Neuronal stem cell (in vitro differentiated cells): Measurements from ENCODE around the gene OR4X1.

Experiments used
- DNase-seq: peaks from one replicate; pipeline ENCODE4 v3.0.0-alpha.2; 2013; ENCODE audit warnings: low spot score
- H2AFZ ChIP-seq: one replicate; pipeline ENCODE4 v1.6.1; 2013; ENCODE audit warnings: mild to moderate bottlenecking, low read length, inconsistent platforms
- H2AK5ac ChIP-seq: 2 replicates; pipeline ENCODE4 v1.6.1; 2013; ENCODE audit warnings: low read depth, mild to moderate bottlenecking, inconsistent platforms, low read length, moderate library complexity, mixed read lengths
- H2BK120ac ChIP-seq: 2 replicates; pipeline ENCODE4 v1.6.1; 2013; ENCODE audit warnings: low read depth, mild to moderate bottlenecking, inconsistent platforms, low read length, moderate library complexity, mixed read lengths
- H2BK12ac ChIP-seq: one replicate; pipeline ENCODE4 v1.6.1; 2013; ENCODE audit warnings: low read length, inconsistent platforms
- H2BK15ac ChIP-seq: 2 replicates; pipeline ENCODE4 v1.6.1; 2013; ENCODE audit warnings: mild to moderate bottlenecking, low read length, inconsistent platforms, mixed read lengths
- H2BK5ac ChIP-seq: one replicate; pipeline ENCODE4 v1.6.1; 2013; ENCODE audit warnings: inconsistent platforms, mild to moderate bottlenecking, low read length, moderate library complexity
- H3K14ac ChIP-seq: one replicate; pipeline ENCODE4 v1.6.1; 2013; ENCODE audit warnings: low read length, inconsistent platforms
- H3K18ac ChIP-seq: 2 replicates; pipeline ENCODE4 v1.6.1; 2013; ENCODE audit warnings: low read length, inconsistent platforms
- H3K23ac ChIP-seq: 2 replicates; pipeline ENCODE4 v1.6.1; 2013; ENCODE audit warnings: low read depth, mild to moderate bottlenecking, mixed read lengths, low read length, inconsistent platforms; ENCODE audit not compliant: poor library complexity
- H3K27ac ChIP-seq: replicated peaks from 3 replicates; pipeline ENCODE4 v1.5.1; 2013; ENCODE audit warnings: low read length, inconsistent platforms
- H3K27me3 ChIP-seq, 3 experiments: 2 replicates each; pipeline ENCODE4 v1.6.1; 2013; ENCODE audit warnings: low read length in 3 of 3, mild to moderate bottlenecking in 2 of 3, inconsistent platforms in 1 of 3, low read depth in 1 of 3, mixed read lengths in 1 of 3, moderate library complexity in 1 of 3; ENCODE audit not compliant: control insufficient read depth in 3 of 3, insufficient read depth in 3 of 3
- H3K36me3 ChIP-seq, 2 donors: replicated peaks in 1 of 2; 2 replicates each; pipeline ENCODE4 v1.6.1; 2013; ENCODE audit warnings: low read length in 2 of 2; ENCODE audit not compliant: control insufficient read depth in 2 of 2, insufficient read depth in 2 of 2
- H3K4ac ChIP-seq: 2 replicates; pipeline ENCODE4 v1.6.1; 2013; ENCODE audit warnings: inconsistent platforms, mild to moderate bottlenecking, low read length, moderate library complexity
- H3K4me1 ChIP-seq, 2 donors: 1 replicate in 1 of 2; 2 replicates in 1 of 2; pipeline ENCODE4 v1.6.1; 2013; ENCODE audit warnings: low read length in 2 of 2, low read depth in 1 of 2; ENCODE audit not compliant: control insufficient read depth in 2 of 2, insufficient read depth in 1 of 2
- H3K4me2 ChIP-seq: one replicate; pipeline ENCODE4 v1.6.1; 2013; ENCODE audit warnings: mild to moderate bottlenecking, low read length, inconsistent platforms; ENCODE audit not compliant: insufficient read depth, poor library complexity, severe bottlenecking
- H3K4me3 ChIP-seq, 2 donors: 2 replicates each; pipeline ENCODE4 v1.5.1; 2013; ENCODE audit warnings: low read length in 2 of 2, mild to moderate bottlenecking in 2 of 2, inconsistent platforms in 1 of 2, moderate library complexity in 1 of 2
- H3K79me1 ChIP-seq: one replicate; pipeline ENCODE4 v1.6.1; 2013; ENCODE audit warnings: low read depth, mild to moderate bottlenecking, inconsistent platforms, low read length, moderate library complexity
- H3K9ac ChIP-seq: one replicate; pipeline ENCODE4 v1.6.1; 2013; ENCODE audit warnings: mild to moderate bottlenecking, low read depth, low read length, inconsistent platforms; ENCODE audit not compliant: poor library complexity
- H3K9me3 ChIP-seq, 2 donors: replicated peaks in 1 of 2; 2 replicates each; pipeline versions ENCODE3 to v1.6.1; 2013; ENCODE audit warnings: low read length in 2 of 2, mild to moderate bottlenecking in 2 of 2, inconsistent platforms in 1 of 2, low read depth in 1 of 2, mixed read lengths in 1 of 2, moderate library complexity in 1 of 2; ENCODE audit not compliant: control insufficient read depth in 2 of 2, insufficient read depth in 1 of 2
- H4K8ac ChIP-seq: one replicate; pipeline ENCODE4 v1.6.1; 2013; ENCODE audit warnings: low read depth, mild to moderate bottlenecking, inconsistent platforms, low read length, moderate library complexity
- H4K91ac ChIP-seq: one replicate; pipeline ENCODE4 v1.6.1; 2013; ENCODE audit warnings: low read length, low read depth, mild to moderate bottlenecking, inconsistent platforms; ENCODE audit not compliant: poor library complexity
- WGBS, 2 donors: extraction: QIAGEN DNeasy Blood & Tissue Kit; methylation state at CpG; one replicate each; pipeline ENCODE4 v1.1.7; 2013; ENCODE audit warnings: missing lambda C conversion rate in 2 of 2, mixed read lengths in 1 of 2; ENCODE audit not compliant: insufficient read length in 2 of 2, insufficient replicate concordance in 1 of 2; ENCODE audit errors: extremely low coverage in 2 of 2; 5-methylcytosine and 5-hydroxymethylcytosine counted together

OR4X1 gene

DNA sequence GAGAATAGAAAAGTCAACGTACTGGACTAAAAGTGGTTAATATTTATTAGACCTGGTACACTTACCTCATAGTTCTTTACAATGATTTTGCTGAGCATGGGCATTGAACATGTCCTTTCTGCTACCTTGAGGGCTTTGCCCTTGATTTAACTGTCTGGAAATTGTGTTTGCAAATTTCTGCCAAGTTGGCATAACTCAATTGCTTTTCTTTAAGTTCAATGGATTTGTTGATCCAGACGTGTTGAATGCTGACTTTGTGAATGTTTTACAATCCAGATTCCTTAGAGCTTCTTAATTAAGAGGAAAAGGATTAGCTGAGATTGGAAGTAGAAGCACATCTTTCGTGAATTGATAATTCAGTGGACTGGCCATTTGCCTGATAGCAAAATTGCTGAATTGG, 25.9 kb upstream of the OR4X1 start:
- peaks cover 0 to 6% of the 10 kb centered on the region in 2 donors for H3K9me3 ChIP-seq
- no peaks in the 10 kb centered on the region for H3K27me3 ChIP-seq
- H3K9ac ChIP-seq: no peak overlapping the region
- no peak overlapping the region for H2AFZ ChIP-seq
- no peak overlapping the region for H4K91ac ChIP-seq
- H2AK5ac ChIP-seq: no peak overlapping the region
- no peak overlapping the region for H3K23ac ChIP-seq
- H4K8ac ChIP-seq: no peak overlapping the region
- no peaks in the 10 kb centered on the region for H3K79me1 ChIP-seq
- no peak overlapping the region for H2BK120ac ChIP-seq
- no peak overlapping the region for H3K4ac ChIP-seq
- H3K18ac ChIP-seq: no peak overlapping the region
- no peak overlapping the region for H3K4me3 ChIP-seq
- no CpG with 5 or more reads among the region's 3 CpGs for WGBS, 2 donors
- no peak overlapping the region for H2BK15ac ChIP-seq
- no peak overlapping the region for H3K27ac ChIP-seq
- no peak overlapping the region for H2BK5ac ChIP-seq
- H2BK12ac ChIP-seq: no peak overlapping the region
- H3K4me2 ChIP-seq: no peak overlapping the region
- DNase-seq: no peak
- no peaks in the 10 kb centered on the region for H3K4me1 ChIP-seq
- no peaks in the 10 kb centered on the region for H3K36me3 ChIP-seq
- no peak overlapping the region for H3K14ac ChIP-seq

DNA sequence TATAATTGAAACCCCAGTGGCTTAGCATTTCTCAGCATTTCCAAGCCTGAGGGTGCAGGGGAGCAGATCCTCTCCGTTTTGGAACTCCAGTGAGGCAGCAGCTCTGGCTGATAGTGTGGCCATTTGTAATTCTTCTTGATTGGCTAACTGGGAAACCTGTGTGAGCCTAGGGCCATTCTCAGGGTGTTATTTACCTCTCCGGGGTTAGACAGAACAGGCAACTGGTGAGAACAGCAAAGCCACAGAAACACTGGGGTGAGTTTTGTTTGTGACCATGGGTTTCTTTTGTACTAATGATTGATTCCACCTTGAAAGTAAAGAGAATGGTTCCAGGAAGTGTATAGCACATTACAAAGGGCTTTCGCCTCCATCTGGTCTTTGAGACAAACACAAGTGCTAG, 21.2 kb upstream of the OR4X1 start:
- H4K8ac ChIP-seq: no peak overlapping the region
- WGBS, 2 donors: no CpG with 5 or more reads among the region's 3 CpGs

DNA sequence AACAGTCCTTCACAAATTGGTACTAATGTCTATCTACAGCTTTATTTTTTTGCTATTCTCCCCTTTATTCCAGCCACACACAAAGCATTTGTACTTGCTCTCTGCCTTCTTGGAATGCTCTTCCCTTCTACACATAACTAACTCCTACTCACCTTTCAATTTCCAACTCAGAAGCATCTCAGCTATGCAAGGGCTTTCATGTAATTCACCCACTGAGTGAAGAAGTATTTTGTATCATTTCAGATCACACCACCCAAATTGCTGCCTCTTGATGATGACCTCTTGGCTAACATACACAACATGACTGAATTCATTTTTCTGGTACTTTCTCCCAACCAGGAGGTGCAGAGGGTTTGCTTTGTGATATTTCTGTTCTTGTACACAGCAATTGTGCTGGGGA, 18.9 kb upstream of the OR4X1 start, which contains the start of gene OR4X2:
OR4X2 (plus strand) TSS at position 301 of the 400 bp plus-strand sequence; CDS start at position 301, 0 bp downstream.
- no peak within 1 kb of the TSS for H2AFZ ChIP-seq
- H4K8ac ChIP-seq: no peak within 1 kb of the TSS
- no peak within 1 kb of the TSS for H2BK15ac ChIP-seq
- no peak within 1 kb of the TSS for H3K14ac ChIP-seq
- no peak within 1 kb of the TSS for H4K91ac ChIP-seq
- H3K9ac ChIP-seq: no peak within 1 kb of the TSS
- H3K18ac ChIP-seq: no peak within 1 kb of the TSS
- no peak within 1 kb of the TSS for H3K4me3 ChIP-seq
- H3K4me1 ChIP-seq: no peaks in the 10 kb centered on the region
- H2BK5ac ChIP-seq: no peak within 1 kb of the TSS
- H3K4ac ChIP-seq: no peak within 1 kb of the TSS
- no peak within 1 kb of the TSS for H3K4me2 ChIP-seq
- no peak within 1 kb of the TSS for H3K23ac ChIP-seq
- no peaks in the 10 kb centered on the region for H3K27me3 ChIP-seq
- no peaks in the 10 kb centered on the region for H3K79me1 ChIP-seq
- H2AK5ac ChIP-seq: no peak within 1 kb of the TSS
- H3K9me3 ChIP-seq: peaks cover 6 to 9% of the 10 kb centered on the region in 2 donors
- H2BK120ac ChIP-seq: no peak within 1 kb of the TSS
- H2BK12ac ChIP-seq: no peak within 1 kb of the TSS
- no peak within 1 kb of the TSS for H3K27ac ChIP-seq
- no peaks in the 10 kb centered on the region for H3K36me3 ChIP-seq
- no peak for DNase-seq

More for the DNA sequence above, 21.2 kb upstream of the OR4X1 start:
- no peak overlapping the region for H2BK15ac ChIP-seq
- no peaks in the 10 kb centered on the region for H3K27me3 ChIP-seq
- no peaks in the 10 kb centered on the region for H3K36me3 ChIP-seq
- H3K9ac ChIP-seq: no peak overlapping the region
- H3K4me2 ChIP-seq: no peak overlapping the region
- no peak overlapping the region for H4K91ac ChIP-seq
- no peaks in the 10 kb centered on the region for H3K4me1 ChIP-seq
- DNase-seq: no peak
- H3K23ac ChIP-seq: no peak overlapping the region
- no peak overlapping the region for H2BK120ac ChIP-seq
- H3K18ac ChIP-seq: no peak overlapping the region
- peaks cover 0 to 6% of the 10 kb centered on the region in 2 donors for H3K9me3 ChIP-seq
- no peaks in the 10 kb centered on the region for H3K79me1 ChIP-seq
- peak overlapping the region; percentile 19 for H2AFZ ChIP-seq
- no peak overlapping the region for H3K27ac ChIP-seq
- H3K14ac ChIP-seq: no peak overlapping the region
- H3K4me3 ChIP-seq: no peak overlapping the region
- H3K4ac ChIP-seq: no peak overlapping the region
- H2AK5ac ChIP-seq: no peak overlapping the region
- H2BK12ac ChIP-seq: no peak overlapping the region
- H2BK5ac ChIP-seq: no peak overlapping the region

DNA sequence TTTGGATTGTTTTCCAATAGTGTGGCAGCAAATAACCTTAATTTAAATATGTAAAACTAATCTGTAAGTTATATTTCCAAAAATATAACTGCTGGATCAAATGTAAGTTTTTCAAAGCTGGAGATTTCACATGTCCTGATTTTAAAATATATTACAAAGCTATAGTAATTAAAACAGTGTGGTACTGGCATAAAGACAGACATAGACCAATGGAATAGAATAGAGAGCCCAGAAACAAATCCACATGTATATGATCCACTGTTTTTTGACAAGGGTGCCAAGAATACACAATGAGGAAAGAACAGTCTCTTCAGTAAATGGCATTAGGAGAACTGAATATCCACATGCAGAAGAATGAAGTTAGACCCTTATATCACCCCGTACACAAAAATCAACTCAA, 14.8 kb upstream of the OR4X1 start:
- no peak overlapping the region for H3K14ac ChIP-seq
- no peak overlapping the region for H2AK5ac ChIP-seq
- no CpG with 5 or more reads among the region's 1 CpG for WGBS, 2 donors

More for the DNA sequence above, 14.8 kb upstream of the OR4X1 start:
- no peak overlapping the region for H2BK120ac ChIP-seq
- H3K4me3 ChIP-seq: no peak overlapping the region
- H3K18ac ChIP-seq: no peak overlapping the region
- H2AFZ ChIP-seq: no peak overlapping the region
- no peak overlapping the region for H3K4ac ChIP-seq
- H4K8ac ChIP-seq: no peak overlapping the region
- no peaks in the 10 kb centered on the region for H3K27me3 ChIP-seq
- H2BK15ac ChIP-seq: no peak overlapping the region
- no peak overlapping the region for H4K91ac ChIP-seq
- H3K79me1 ChIP-seq: no peaks in the 10 kb centered on the region
- H3K36me3 ChIP-seq: no peaks in the 10 kb centered on the region
- no peak for DNase-seq
- no peaks in the 10 kb centered on the region for H3K4me1 ChIP-seq
- H2BK12ac ChIP-seq: no peak overlapping the region
- no peak overlapping the region for H3K4me2 ChIP-seq
- no peak overlapping the region for H3K23ac ChIP-seq
- no peak overlapping the region for H2BK5ac ChIP-seq
- H3K9me3 ChIP-seq: peaks cover 6 to 9% of the 10 kb centered on the region in 2 donors
- no peak overlapping the region for H3K9ac ChIP-seq
- H3K27ac ChIP-seq: no peak overlapping the region
